ENCODE data around the gene PTCD1. TPM values are rescaled to one million over a fixed set of nuclear protein-coding genes. Genes with fewer than 3 reads are reported as not detected.
"Not testable (repeated sequence)": the region's sequence is repeated elsewhere in the genome, so short reads cannot be mapped to it uniquely, and the experiment has no call there.

The PTCD1 gene
- total RNA-seq, 1 donor from 2014 or later, result 11.3 TPM

DNA sequence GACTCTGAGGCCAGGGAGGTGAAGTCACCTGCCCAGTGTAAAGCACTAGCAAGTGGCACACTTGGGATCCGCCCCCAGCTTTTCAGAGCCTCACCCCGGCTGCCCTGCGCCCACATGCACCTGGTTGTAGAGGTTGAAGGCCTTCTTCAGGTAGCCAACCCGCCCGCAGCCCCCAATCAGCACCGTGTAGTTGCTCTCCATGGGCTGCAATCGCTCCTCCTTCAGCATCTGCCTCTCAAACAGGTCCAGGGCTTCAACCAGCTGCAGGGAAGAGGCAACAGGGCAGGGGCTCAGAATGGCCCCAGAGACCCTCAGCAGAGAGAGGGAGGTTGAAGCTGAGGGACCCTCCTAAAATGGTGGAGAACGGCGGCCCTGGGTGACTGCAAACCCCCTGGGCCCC, 5.4 kb downstream of the PTCD1 start:
- TF ChIP-seq CTCF (IDR thresholded peaks at IDR 0.05; ENCODE audit: insufficient read depth, low read length, severe bottlenecking), result no peak
- Histone ChIP-seq H3K27me3 (ENCODE audit: control insufficient read depth, insufficient read depth, low read length) (no peaks in the 10 kb centered on the region), H3K36me3 (ENCODE audit: control insufficient read depth, insufficient read depth, low read length) (peaks cover 27% of the 10 kb centered on the region), H3K4me3 (ENCODE audit: low read depth, low read length) (no peak overlapping the region)
- DNase-seq (ENCODE audit: low read depth) (no peak), FAIRE-seq (no peak)

DNA sequence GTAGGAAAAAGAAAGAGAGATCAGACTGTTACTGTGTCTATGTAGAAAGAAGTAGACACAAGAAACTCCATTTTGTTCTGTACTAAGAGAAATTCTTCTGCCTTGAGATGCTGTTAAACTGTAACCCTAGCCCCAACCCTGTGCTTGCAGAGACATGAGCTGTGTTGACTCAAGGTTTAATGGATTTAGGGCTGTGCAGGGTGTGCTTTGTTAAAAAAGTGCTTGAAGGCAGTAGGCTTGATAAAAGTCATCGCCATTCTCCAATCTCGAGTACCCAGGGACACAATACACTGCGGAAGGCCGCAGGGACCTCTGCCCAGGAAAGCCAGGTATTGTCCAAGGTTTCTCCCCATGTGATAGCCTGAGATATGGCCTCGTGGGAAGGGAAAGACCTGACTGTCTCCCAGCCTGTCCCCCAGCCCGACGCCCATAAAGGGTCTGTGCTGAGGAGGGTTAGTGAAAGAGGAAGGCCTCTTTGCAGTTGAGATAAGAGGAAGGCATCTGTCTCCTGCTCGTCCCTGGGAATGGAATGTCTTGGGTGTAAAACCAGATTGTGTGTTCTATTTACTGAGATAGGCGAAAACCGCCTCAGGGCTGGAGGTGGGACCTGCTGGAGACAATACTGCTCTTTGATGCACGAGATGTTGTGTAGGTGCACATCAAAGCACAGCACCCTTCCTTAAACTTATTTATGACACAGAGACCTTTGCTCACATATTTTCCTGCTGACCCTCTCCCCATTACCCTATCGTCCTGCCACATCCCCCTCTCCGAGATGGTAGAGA, 6.7 kb downstream of the PTCD1 start:
- peak; percentile 52 for FAIRE-seq
- peak; percentile 78 for DNase-seq (ENCODE audit: low read depth)
- H3K36me3 ChIP-seq (ENCODE audit: control insufficient read depth, insufficient read depth, low read length), result peaks cover 27% of the 10 kb centered on the region
- H3K4me3 ChIP-seq (ENCODE audit: low read depth, low read length); H3K27me3 ChIP-seq (ENCODE audit: control insufficient read depth, insufficient read depth, low read length): not testable (repeated sequence)

DNA sequence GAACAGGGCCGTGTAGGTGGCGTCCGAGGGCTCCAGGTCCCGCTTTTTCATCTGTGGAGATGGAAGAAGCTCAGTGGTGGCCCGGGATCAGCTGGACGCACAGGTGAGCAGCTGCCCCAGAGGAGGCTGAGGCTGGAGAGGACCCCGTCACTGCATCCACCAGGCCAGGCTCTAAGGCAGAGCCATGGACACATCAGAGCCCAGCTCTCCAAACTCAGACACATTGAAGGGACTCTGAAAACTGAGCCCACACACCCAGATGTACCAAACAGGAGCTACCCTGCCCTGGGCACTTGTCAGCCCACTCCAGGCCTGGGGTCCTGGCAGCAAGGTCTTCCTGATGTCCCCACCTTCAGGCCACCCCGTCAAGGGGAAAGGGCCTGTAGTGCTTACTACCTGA, 8.8 kb downstream of the PTCD1 start:
- FAIRE-seq (peak; percentile 50), DNase-seq (ENCODE audit: low read depth) (no peak)
- no peak for TF ChIP-seq CTCF (IDR thresholded peaks at IDR 0.05; ENCODE audit: insufficient read depth, low read length, severe bottlenecking)
- Histone ChIP-seq H3K27me3 (ENCODE audit: control insufficient read depth, insufficient read depth, low read length) (no peaks in the 10 kb centered on the region), H3K4me3 (ENCODE audit: low read depth, low read length) (no peak overlapping the region), H3K36me3 (ENCODE audit: control insufficient read depth, insufficient read depth, low read length) (peaks cover 29% of the 10 kb centered on the region)

- no peak for TF ChIP-seq CTCF (IDR thresholded peaks at IDR 0.05; ENCODE audit: insufficient read depth, low read length, severe bottlenecking)
- no peaks in the 10 kb centered on the region for H3K27me3 ChIP-seq (ENCODE audit: control insufficient read depth, insufficient read depth, low read length)
- no peak overlapping the region for H3K4me3 ChIP-seq (ENCODE audit: low read depth, low read length)
- FAIRE-seq, result peak; percentile 75
- H3K36me3 ChIP-seq (ENCODE audit: control insufficient read depth, insufficient read depth, low read length), result peaks cover 31% of the 10 kb centered on the region
- no peak for DNase-seq (ENCODE audit: low read depth)
Measured at GRCh38 chr7:99428972-99429566, 9.5 kb downstream of the PTCD1 start.

- no peaks in the 10 kb centered on the region for H3K27me3 ChIP-seq (ENCODE audit: control insufficient read depth, insufficient read depth, low read length)
- FAIRE-seq (no peak), DNase-seq (ENCODE audit: low read depth) (no peak)
- TF ChIP-seq CTCF (IDR thresholded peaks at IDR 0.05; ENCODE audit: insufficient read depth, low read length, severe bottlenecking), result no peak
- peaks cover 24% of the 10 kb centered on the region for H3K36me3 ChIP-seq (ENCODE audit: control insufficient read depth, insufficient read depth, low read length)
- no peak overlapping the region for H3K4me3 ChIP-seq (ENCODE audit: low read depth, low read length)
Measured at GRCh38 chr7:99424932-99425730, 13.5 kb downstream of the PTCD1 start.

- Histone ChIP-seq H3K27me3 (ENCODE audit: control insufficient read depth, insufficient read depth, low read length) (no peaks in the 10 kb centered on the region), H3K36me3 (ENCODE audit: control insufficient read depth, insufficient read depth, low read length) (peaks cover 32% of the 10 kb centered on the region), H3K4me3 (ENCODE audit: low read depth, low read length) (no peak overlapping the region)
- no peak for DNase-seq (ENCODE audit: low read depth)
- TF ChIP-seq CTCF (IDR thresholded peaks at IDR 0.05; ENCODE audit: insufficient read depth, low read length, severe bottlenecking), result no peak
- FAIRE-seq, result no peak
Measured at GRCh38 chr7:99422625-99423024, 16.0 kb downstream of the PTCD1 start.
